Kidney capillary endothelial cell (primary cell): ENCODE data around the gene CALML3.

Source experiments
- DNase-seq: peaks from one replicate; pipeline ENCODE4 v3.0.0-alpha.2; 2018; ENCODE audit warnings: low spot score

Gene CALML3

GRCh38 chr10:5570007-5570655 is 45.4 kb downstream of the CALML3 start:
- DNase-seq, result no peak

DNA sequence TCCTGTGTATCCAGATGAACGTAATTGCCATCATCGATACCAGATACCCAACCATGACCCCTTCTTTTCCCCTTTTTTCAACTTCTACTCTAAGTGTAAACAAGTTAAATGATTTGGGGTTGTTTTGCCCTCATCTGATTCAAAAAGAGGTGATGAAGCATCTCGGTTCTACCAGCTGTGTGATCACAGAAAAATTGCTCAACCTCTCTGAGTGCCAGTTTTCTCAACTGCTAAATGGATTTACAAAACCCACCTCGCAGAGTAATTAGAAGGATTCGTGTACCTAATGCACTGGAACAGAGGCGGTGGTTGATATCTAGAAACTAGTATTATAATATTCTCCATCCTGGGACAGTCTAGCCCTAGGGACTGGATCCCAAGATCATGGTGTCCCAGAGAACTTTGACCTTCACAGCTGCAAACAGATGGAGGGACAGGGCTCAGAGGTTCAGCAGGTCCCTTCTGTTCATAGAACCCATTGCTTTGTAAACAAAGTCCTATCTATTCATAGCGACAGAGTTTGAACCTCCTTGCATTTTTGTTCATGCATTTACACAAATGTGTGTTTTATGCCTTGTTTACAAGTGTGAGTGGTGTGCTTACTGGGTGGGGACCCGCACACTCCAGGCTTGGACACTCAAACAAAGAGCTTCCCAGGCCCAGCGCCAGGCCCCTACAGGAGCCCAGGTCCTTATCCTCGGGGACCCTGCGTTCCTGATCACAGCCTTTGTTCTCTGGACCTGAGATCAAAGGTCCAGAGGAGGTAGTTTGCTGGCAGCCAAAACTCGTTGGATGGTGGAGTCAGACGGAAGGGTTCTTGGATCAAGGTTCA is 46.4 kb downstream of the CALML3 start:
- no peak for DNase-seq

DNA sequence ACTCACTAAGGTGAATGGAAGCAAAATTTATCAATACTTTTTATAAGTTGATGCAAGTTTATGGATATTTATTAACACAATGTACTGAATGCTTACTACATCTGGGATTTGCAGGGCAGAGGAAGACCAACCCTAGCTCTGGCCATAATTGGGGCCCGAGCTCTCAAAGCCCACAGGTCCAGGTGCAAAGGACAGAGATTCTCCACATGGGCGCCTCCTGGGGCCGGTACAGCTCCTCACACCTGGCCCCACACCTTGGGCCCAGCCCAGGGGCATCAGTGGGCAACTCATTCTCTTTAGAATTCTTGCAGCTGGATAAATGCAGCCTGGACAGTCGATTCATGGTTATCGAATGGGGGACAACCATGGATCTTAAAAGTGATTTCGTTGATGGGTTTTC is 47.1 kb downstream of the CALML3 start:
- no peak for DNase-seq

DNA sequence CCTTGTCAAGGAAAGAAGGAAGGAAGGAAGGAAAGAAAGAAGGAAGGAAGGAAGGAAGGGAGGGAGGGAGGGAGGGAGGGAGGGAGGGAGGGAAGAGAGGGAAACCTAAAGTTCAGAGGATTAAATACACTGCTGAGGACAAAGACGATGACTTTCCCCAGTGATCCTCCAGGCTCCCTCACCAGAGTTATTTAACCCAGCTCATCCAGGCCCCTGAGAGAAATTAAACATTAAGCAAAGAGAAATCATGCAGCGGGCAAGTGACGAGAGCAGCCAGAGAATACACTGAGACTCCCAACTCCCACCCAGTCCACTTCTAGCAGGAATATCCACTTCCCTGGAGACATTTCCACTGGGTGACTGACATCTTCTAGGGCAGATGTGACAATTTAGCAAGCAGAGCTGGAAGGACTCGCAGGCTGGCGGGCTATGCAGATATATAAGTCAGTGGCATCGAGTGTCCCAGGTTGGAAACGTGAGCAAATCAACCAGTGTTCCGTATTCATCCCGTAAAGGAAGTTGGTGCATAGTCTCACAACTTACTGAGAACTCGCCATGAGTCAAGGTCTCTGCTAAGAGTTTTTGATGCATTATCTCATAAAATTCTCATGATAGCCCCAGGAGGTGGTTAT is 48.7 kb downstream of the CALML3 start:
- DNase-seq, result no peak

DNA sequence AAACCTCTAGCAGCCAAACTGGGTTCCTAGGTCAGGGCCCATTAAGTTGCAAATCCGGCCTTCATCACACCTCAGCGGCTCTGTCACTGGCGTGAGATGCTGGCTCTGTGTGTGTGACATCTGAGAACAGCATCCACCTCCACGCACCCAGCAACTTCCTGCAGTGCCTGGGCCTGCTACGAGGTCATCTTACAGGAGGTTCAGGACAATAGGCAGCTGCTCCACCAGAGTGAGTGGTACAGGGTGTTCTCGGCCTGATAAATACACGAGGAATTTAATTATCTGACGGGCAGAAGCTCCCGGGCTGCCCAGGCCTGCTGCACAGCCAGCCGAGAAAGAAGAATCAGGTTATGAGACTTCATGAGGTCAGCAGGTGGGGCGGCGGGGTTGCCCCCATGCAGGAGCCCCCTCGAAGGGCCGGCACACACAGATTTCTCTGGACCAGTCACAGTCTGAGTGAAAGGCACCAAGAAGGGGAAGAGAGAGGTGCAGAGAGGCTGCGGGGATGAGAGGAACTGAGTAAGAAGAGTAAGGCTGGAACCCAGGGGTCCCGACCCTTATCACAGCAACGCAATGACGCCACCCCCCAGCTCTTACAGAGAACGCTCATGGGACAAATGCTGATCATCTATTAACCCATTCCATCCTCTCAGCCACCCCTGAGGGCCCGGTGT is 49.3 kb downstream of the CALML3 start:
- DNase-seq, result no peak

DNA sequence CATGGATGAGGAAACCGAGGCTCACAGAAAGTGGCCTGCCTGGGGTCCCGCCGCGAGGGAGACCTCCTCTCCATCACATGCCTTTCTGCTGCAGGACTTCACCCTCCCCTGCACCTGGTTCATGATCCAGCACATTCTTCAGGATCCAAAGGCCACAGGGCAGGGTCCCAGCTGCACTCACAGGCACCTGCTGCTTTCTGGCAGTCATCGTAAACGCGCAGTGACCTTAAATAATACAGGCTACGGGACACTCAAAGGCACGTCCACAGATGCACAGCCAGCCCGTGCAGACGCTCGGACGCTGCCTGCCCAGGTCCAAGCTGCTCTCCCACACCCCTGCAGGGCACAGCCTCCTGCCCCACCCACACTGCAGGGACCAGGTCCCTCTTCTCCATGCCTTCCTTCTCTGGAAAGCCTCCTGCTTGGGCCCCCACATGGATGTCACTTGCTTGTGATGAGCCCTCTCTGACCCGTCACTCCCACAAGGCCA is 49.9 kb downstream of the CALML3 start:
- no peak for DNase-seq

DNA sequence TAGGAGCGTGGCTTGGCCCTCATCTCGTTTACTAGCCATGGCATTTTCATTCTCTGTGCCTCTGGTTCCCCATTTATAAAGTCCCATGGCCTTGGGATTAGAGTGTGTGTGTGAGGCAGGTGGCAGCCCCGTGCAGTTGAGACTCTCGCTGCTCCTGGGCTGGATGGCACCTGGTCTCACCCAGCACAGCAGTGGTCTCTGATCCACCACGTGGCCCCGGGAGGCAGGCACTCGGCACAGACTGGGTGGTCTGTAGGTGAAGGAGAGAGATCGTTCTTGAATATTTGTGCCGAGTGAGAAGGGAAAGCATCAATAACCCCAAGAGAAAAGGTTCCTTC is 50.4 kb downstream of the CALML3 start:
- DNase-seq, result no peak

DNA sequence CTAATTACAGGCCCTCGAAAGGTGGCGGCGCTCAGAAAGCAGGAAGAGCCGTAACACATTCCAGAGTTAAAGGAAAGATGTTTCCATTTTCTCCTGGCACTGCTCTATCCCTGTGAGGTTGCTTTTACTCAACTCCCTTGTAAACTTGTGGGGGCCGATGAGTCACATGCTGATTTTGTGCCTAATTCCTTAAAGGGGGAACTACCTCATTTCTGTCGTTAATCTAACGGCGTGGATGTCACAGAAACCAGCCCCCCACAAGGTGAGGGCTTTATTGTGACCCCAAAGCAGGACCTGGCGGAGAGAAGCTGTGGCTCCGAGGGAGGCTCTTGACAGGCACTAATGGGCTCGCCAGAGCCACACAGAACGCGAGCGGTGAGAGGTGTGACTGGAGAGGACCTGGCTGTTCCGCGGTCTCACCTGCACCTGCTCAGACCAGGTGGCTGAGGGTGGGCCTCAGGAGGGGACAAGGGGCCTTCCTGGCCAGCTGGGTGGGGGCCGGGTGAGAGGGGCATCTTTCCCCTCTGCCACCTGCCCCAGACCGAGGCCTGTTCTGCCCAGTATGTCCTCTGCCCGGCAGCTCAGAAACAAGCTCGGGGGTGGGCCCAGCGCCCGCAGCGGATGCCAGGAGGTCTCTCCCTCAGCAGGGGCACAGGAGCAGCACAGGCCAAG is 50.9 kb downstream of the CALML3 start:
- no peak for DNase-seq

DNA sequence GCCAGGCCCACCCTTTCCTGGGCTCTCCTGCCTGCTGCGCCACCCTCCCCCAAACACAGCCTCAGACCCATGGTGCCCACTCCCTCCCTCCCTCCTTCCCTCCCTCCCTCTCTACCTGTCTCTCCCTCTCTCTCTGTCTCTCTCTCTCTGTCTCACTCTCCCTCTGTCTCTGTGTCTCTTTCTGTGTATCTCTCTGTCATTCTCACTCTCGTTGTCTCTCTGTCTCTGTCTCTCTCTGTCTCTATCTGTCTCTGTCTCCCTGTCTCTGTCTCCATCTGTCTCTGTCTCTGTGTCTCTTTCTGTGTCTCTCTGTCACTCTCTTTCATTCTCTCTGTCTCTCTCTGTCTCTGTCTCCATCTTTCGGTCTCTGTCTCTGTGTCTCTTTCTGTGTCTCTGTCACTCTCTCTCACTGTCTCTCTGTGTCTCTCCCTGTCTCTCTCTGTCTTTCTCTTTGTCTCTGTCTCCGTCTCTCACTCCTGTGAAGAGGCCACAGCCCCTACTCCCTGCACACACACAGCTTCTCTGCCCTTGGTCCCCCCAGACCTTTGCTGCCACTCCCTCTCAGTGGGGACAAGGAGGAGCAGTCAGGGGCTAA is 51.5 kb downstream of the CALML3 start:
- DNase-seq, result no peak
